CD14-positive monocyte (primary cell): ENCODE results near the gene PCDH15. TPM values are rescaled to one million over a fixed set of nuclear protein-coding genes. Genes with fewer than 3 reads are reported as not detected.

Experiments used
- DNase-seq, 3 donors: peaks; one replicate each; pipeline ENCODE4 v3.0.0-alpha.2; 2011 to 2022
- H2AFZ ChIP-seq: 2 replicates; pipeline ENCODE4 v1.6.0; 2012; ENCODE audit warnings: mild to moderate bottlenecking, low read depth, low read length, inconsistent platforms; ENCODE audit not compliant: insufficient read depth, poor library complexity, severe bottlenecking
- H3K27ac ChIP-seq, 2 donors: 1 replicate in 1 of 2; 2 replicates in 1 of 2; pipeline ENCODE4 v1.5.1; 2012 to 2013; ENCODE audit warnings: low read length in 2 of 2, control low read depth in 1 of 2, inconsistent platforms in 1 of 2, low read depth in 1 of 2, mild to moderate bottlenecking in 1 of 2
- H3K27me3 ChIP-seq, 2 donors: one replicate each; pipeline versions ENCODE4 v1.6.0 to v1.6.1; 2011 to 2013; ENCODE audit warnings: low read length in 2 of 2; ENCODE audit not compliant: control insufficient read depth in 2 of 2, insufficient read depth in 2 of 2
- H3K36me3 ChIP-seq, 2 donors: replicated peaks in 1 of 2; 1 replicate in 1 of 2; 2 replicates in 1 of 2; pipeline versions ENCODE4 v1.5.1 to v1.6.1; 2012 to 2013; ENCODE audit warnings: low read length in 2 of 2, control low read depth in 1 of 2, inconsistent platforms in 1 of 2, mild to moderate bottlenecking in 1 of 2; ENCODE audit not compliant: insufficient read depth in 2 of 2, control insufficient read depth in 1 of 2
- H3K4me1 ChIP-seq, 2 donors: 1 replicate in 1 of 2; 2 replicates in 1 of 2; pipeline versions ENCODE4 v1.5.1 to v1.6.1; 2012 to 2013; ENCODE audit warnings: low read length in 2 of 2, control low read depth in 1 of 2, inconsistent platforms in 1 of 2, mild to moderate bottlenecking in 1 of 2, moderate library complexity in 1 of 2; ENCODE audit not compliant: insufficient read depth in 2 of 2, control insufficient read depth in 1 of 2
- H3K4me2 ChIP-seq: replicated peaks from 2 replicates; pipeline ENCODE3; 2012; ENCODE audit warnings: low read length, moderate library complexity, mild to moderate bottlenecking; ENCODE audit not compliant: poor library complexity, severe bottlenecking; ENCODE audit errors: extremely low read depth
- H3K4me3 ChIP-seq, 3 experiments: fragments of 200-600 bp in 1 of 3; sonication (generic) in 1 of 3; replicated peaks in 1 of 3; 1 replicate in 2 of 3; 2 replicates in 1 of 3; pipeline ENCODE4 v1.5.1; 2011 to 2013; ENCODE audit warnings: low read length in 3 of 3, mild to moderate bottlenecking in 3 of 3, control low read depth in 2 of 3, low read depth in 2 of 3, inconsistent platforms in 1 of 3, moderate library complexity in 1 of 3
- H3K79me2 ChIP-seq: 2 replicates; pipeline ENCODE4 v1.6.0; 2012; ENCODE audit warnings: mild to moderate bottlenecking, control low read depth, inconsistent platforms, low read length, moderate library complexity; ENCODE audit not compliant: insufficient read depth
- H3K9ac ChIP-seq: 2 replicates; pipeline ENCODE4 v1.6.0; 2017; ENCODE audit warnings: low read length, mild to moderate bottlenecking; ENCODE audit not compliant: insufficient read depth, poor library complexity, severe bottlenecking
- H3K9me3 ChIP-seq, 2 donors: replicated peaks in 1 of 2; 1 replicate in 1 of 2; 2 replicates in 1 of 2; pipeline versions ENCODE4 v1.5.1 to v1.6.1; 2012 to 2013; ENCODE audit warnings: low read length in 2 of 2, control low read depth in 1 of 2; ENCODE audit not compliant: control insufficient read depth in 1 of 2, insufficient read depth in 1 of 2
- H4K20me1 ChIP-seq: 2 replicates; pipeline ENCODE4 v1.6.0; 2012; ENCODE audit warnings: mild to moderate bottlenecking, low read length, control low read depth, moderate library complexity; ENCODE audit not compliant: insufficient read depth
- H3K27ac Mint-ChIP-seq, 7 donors: one replicate each; pipeline ENCODE4 v1.8.0; 2020; ENCODE audit warnings: mild to moderate bottlenecking in 7 of 7, mixed read lengths in 7 of 7, moderate library complexity in 6 of 7, inconsistent platforms in 2 of 7
- H3K27me3 Mint-ChIP-seq, 3 donors: one replicate each; pipeline ENCODE4 v1.8.0; 2021 to 2022; ENCODE audit warnings: low read depth in 3 of 3, mild to moderate bottlenecking in 3 of 3, mixed read lengths in 3 of 3, moderate library complexity in 3 of 3, inconsistent platforms in 1 of 3
- H3K36me3 Mint-ChIP-seq, 2 donors: one replicate each; pipeline ENCODE4 v1.8.0; 2020; ENCODE audit warnings: mixed read lengths in 2 of 2, inconsistent platforms in 1 of 2, mild to moderate bottlenecking in 1 of 2
- H3K4me1 Mint-ChIP-seq: one replicate; pipeline ENCODE4 v1.8.0; 2020; ENCODE audit warnings: mild to moderate bottlenecking, mixed read lengths
- H3K4me3 Mint-ChIP-seq, 2 donors: one replicate each; pipeline ENCODE4 v1.8.0; 2020; ENCODE audit warnings: mild to moderate bottlenecking in 2 of 2, mixed read lengths in 2 of 2, moderate library complexity in 1 of 2
- H3K9me3 Mint-ChIP-seq, 7 donors: one replicate each; pipeline ENCODE4 v1.8.0; 2020 to 2022; ENCODE audit warnings: mixed read lengths in 7 of 7, mild to moderate bottlenecking in 6 of 7, moderate library complexity in 6 of 7, inconsistent platforms in 2 of 7
- WGBS: methylation state at CpG from one replicate; pipeline ENCODE4 v1.1.5; 2013; ENCODE audit warnings: missing lambda C conversion rate; ENCODE audit not compliant: insufficient coverage; 5-methylcytosine and 5-hydroxymethylcytosine counted together
- intact Hi-C, 2 donors: fragments of 100-400 bp; cut with micrococcal nuclease; formaldehyde crosslinking; loops; one replicate each; pipeline versions ENCODE4 v1.15.0 to v1.15.1; 2023
- polyA plus RNA-seq, 3 donors: library from polyadenylated mRNA; depleted of rRNA in 1 of 3; unstranded in 2 of 3; stranded (reverse) in 1 of 3; fragments of 300-500 nt in 2 of 3; fragments of >200 nt in 1 of 3; fragmentation: Illumina TruSeq in 2 of 3; gene quantifications; 1 replicate in 2 of 3; 2 replicates in 1 of 3; pipeline ENCODE4 v1.2.3, GENCODE V29; 2012 to 2021
- TF ChIP-seq, protein P1 (sequence below): fragments of 200-600 bp; IDR thresholded peaks from one replicate; pipeline ENCODE4 v1.8.0; 2022; ENCODE audit warnings: antibody characterized with exemption, mild to moderate bottlenecking

PCDH15 gene
- polyA plus RNA-seq, 3 donors, result not detected

DNA sequence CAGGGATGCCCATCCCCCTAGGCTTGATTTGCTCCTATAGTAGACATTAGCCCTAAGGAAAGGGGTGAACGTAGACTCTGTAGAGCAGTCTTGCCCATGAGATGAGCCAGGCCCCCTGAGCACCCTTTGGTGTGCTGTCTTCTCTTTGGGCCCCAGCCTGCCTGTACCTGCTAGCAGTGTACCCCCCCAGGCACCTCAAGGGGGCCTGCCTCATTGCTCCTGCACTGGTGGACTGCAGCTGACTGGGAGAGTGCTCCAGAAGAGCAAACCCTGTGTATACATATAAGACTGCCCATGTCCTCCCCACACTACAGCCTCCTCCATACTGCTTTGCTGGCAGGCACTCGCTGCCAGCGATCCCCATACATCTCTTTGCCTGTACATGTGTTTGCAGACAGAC is 206.7 kb downstream of the PCDH15 start:
- Histone ChIP-seq H3K79me2 (no peaks in the 10 kb centered on the region), H3K4me1 (no peaks in the 10 kb centered on the region), H3K27me3 (no peaks in the 10 kb centered on the region), H2AFZ (no peak overlapping the region), H3K4me2 (no peak overlapping the region), H4K20me1 (no peaks in the 10 kb centered on the region), H3K9me3 (peaks cover 8 to 17% of the 10 kb centered on the region in 2 donors), H3K4me3 (no peak overlapping the region), H3K36me3 (no peaks in the 10 kb centered on the region), H3K9ac (no peak overlapping the region), H3K27ac (no peak overlapping the region)
- intact Hi-C loops, result no loop called here
- no peak for DNase-seq
- 85% methylated on average over 3 of the region's 3 CpGs for WGBS
- H3K4me3 Mint-ChIP-seq, result no peak overlapping the region
- no peaks in the 10 kb centered on the region for H3K4me1 Mint-ChIP-seq
- TF ChIP-seq, protein P1, sequence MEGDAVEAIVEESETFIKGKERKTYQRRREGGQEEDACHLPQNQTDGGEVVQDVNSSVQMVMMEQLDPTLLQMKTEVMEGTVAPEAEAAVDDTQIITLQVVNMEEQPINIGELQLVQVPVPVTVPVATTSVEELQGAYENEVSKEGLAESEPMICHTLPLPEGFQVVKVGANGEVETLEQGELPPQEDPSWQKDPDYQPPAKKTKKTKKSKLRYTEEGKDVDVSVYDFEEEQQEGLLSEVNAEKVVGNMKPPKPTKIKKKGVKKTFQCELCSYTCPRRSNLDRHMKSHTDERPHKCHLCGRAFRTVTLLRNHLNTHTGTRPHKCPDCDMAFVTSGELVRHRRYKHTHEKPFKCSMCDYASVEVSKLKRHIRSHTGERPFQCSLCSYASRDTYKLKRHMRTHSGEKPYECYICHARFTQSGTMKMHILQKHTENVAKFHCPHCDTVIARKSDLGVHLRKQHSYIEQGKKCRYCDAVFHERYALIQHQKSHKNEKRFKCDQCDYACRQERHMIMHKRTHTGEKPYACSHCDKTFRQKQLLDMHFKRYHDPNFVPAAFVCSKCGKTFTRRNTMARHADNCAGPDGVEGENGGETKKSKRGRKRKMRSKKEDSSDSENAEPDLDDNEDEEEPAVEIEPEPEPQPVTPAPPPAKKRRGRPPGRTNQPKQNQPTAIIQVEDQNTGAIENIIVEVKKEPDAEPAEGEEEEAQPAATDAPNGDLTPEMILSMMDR, result no peak
- peak overlapping the region in 1 of 7 donors; percentile 51 for H3K27ac Mint-ChIP-seq
- no peaks in the 10 kb centered on the region for H3K36me3 Mint-ChIP-seq
- H3K9me3 Mint-ChIP-seq, result peaks cover 0 to 17% (median 4%) of the 10 kb centered on the region in 7 donors
- no peaks in the 10 kb centered on the region for H3K27me3 Mint-ChIP-seq

DNA sequence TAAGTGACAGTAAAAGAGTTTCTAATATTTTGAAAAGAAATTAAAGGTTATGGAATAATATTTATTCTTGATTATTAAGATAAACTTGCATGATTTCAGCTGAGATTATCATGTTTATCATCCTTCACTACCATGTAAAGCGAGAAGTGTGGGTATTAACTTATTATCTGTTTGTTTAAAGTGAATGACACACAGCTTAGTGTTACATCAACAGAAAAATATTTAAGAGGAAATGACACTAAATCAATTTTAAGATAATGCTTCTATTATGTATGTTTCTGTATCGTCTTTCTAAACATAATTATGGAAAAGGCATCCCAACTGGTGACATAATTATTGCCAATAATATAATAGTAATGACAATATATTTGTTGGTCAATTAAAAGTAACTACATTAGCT is 213.1 kb downstream of the PCDH15 start:
- Histone ChIP-seq H3K36me3 (no peaks in the 10 kb centered on the region), H3K27me3 (no peaks in the 10 kb centered on the region), H3K4me2 (no peak overlapping the region), H4K20me1 (no peaks in the 10 kb centered on the region), H2AFZ (no peak overlapping the region), H3K4me1 (no peaks in the 10 kb centered on the region), H3K4me3 (no peak overlapping the region), H3K9ac (no peak overlapping the region), H3K9me3 (no peaks in the 10 kb centered on the region), H3K79me2 (no peaks in the 10 kb centered on the region), H3K27ac (no peak overlapping the region)
- peaks cover 0 to 4% (median 0%) of the 10 kb centered on the region in 7 donors for H3K9me3 Mint-ChIP-seq
- DNase-seq, result no peak
- no peaks in the 10 kb centered on the region for H3K27me3 Mint-ChIP-seq
- WGBS, result no CpG with 5 or more reads among the region's 2 CpGs
- H3K4me1 Mint-ChIP-seq, result no peaks in the 10 kb centered on the region
- no peaks in the 10 kb centered on the region for H3K36me3 Mint-ChIP-seq
- intact Hi-C loops, result no loop called here
- TF ChIP-seq, protein P1, result no peak
- no peak overlapping the region for H3K27ac Mint-ChIP-seq
- no peak overlapping the region for H3K4me3 Mint-ChIP-seq
